Measurements from ENCODE around the gene HIF1AN. TPM values are rescaled to one million over a fixed set of nuclear protein-coding genes. Genes with fewer than 3 reads are reported as not detected.

HIF1AN gene
- total RNA-seq, 2 donors from 2014 or later, result 51.8 to 58.8 TPM

DNA sequence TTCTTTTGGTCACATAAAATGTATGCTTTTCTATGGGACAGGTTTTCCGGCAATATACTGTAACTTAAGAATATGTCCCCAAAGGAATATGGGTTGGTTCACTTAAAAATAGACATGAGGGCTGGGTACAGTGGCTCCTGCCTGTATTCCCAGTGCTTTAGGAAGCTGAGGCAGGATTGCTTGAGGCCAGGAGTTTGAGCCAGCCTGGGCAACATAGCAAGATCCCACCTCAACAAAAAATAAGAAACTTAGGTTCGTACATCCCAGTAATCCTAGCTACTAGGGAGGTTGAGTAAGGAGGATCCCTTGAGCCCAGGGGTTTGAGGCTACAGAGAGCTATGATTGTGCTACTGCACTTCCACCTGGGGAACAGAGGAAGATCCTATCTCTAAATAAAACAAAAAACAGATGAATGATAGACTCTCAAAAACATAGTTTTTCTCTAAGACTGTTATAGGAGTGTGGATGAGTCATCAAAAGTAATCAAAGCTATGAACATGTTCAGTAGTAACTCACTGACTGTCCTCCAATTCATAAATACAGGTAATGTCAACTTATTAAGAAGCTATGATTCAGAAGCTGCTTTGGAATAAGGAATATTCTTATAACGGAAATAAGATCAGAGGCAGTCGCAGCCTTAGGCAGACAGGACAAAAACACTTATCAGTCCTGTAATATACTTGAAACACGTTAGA lies 13.5 kb upstream of the HIF1AN start:
- peaks cover 40% of the 10 kb centered on the region for H3K27me3 Mint-ChIP-seq (ENCODE audit: insufficient read depth)
- Histone ChIP-seq H3K9me3 (ENCODE audit: control insufficient read depth, low read length) (no peaks in the 10 kb centered on the region), H3K4me1 (ENCODE audit: control insufficient read depth, insufficient read depth, low read length) (peaks cover 4% of the 10 kb centered on the region), H3K9ac (ENCODE audit: extremely low read depth, low read length, poor library complexity, severe bottlenecking) (no peak overlapping the region), H3K27ac (ENCODE audit: low read depth, low read length) (no peak overlapping the region), H3K36me3 (ENCODE audit: control insufficient read depth, insufficient read depth, low read length) (peaks cover 50% of the 10 kb centered on the region), H3K27me3 (ENCODE audit: control insufficient read depth, insufficient read depth, low read length, poor library complexity, severe bottlenecking) (peaks cover 36% of the 10 kb centered on the region), H3K4me3 (ENCODE audit: low read length) (no peak overlapping the region)
- TF ChIP-seq CTCF (conservative IDR thresholded peaks at IDR 0.05), result no peak
- H3K36me3 Mint-ChIP-seq (ENCODE audit: low read depth), result peaks cover 32% of the 10 kb centered on the region
- H3K4me1 Mint-ChIP-seq, result peaks cover 10% of the 10 kb centered on the region
- no peak for DNase-seq
- no peak overlapping the region for H3K4me3 Mint-ChIP-seq
- H3K27ac Mint-ChIP-seq, result no peak overlapping the region
- no peaks in the 10 kb centered on the region for H3K9me3 Mint-ChIP-seq
- 97 to 100% methylated on average over 2 to 5 of the region's 5 CpGs for WGBS, 2 experiments (ENCODE audit: insufficient coverage in 1 of 2, insufficient read length in 1 of 2)

GRCh38 chr10:100522945-100523344 lies 12.8 kb upstream of the HIF1AN start:
- WGBS, 2 experiments (ENCODE audit: insufficient coverage in 1 of 2, insufficient read length in 1 of 2), result 92 to 95% methylated on average over 9 of the region's 9 CpGs
- no peak for TF ChIP-seq CTCF (conservative IDR thresholded peaks at IDR 0.05)
- no peak overlapping the region for H3K27ac ChIP-seq (ENCODE audit: low read depth, low read length)

GRCh38 chr10:100524206-100524605 lies 11.5 kb upstream of the HIF1AN start:
- Histone ChIP-seq H3K9me3 (ENCODE audit: control insufficient read depth, low read length) (no peaks in the 10 kb centered on the region), H3K9ac (ENCODE audit: extremely low read depth, low read length, poor library complexity, severe bottlenecking) (no peak overlapping the region), H3K27me3 (ENCODE audit: control insufficient read depth, insufficient read depth, low read length, poor library complexity, severe bottlenecking) (peaks cover 17% of the 10 kb centered on the region), H3K4me1 (ENCODE audit: control insufficient read depth, insufficient read depth, low read length) (peaks cover 4% of the 10 kb centered on the region), H3K27ac (ENCODE audit: low read depth, low read length) (no peak overlapping the region), H3K4me3 (ENCODE audit: low read length) (no peak overlapping the region), H3K36me3 (ENCODE audit: control insufficient read depth, insufficient read depth, low read length) (peaks cover 53% of the 10 kb centered on the region)
- Mint-ChIP-seq H3K27ac (no peak overlapping the region), H3K4me1 (peaks cover 7% of the 10 kb centered on the region), H3K36me3 (ENCODE audit: low read depth) (peaks cover 34% of the 10 kb centered on the region), H3K27me3 (ENCODE audit: insufficient read depth) (peaks cover 20% of the 10 kb centered on the region), H3K4me3 (no peak overlapping the region), H3K9me3 (no peaks in the 10 kb centered on the region)
- no peak for DNase-seq
- 95 to 100% methylated on average over 2 to 6 of the region's 6 CpGs for WGBS, 2 experiments (ENCODE audit: insufficient coverage in 1 of 2, insufficient read length in 1 of 2)
- TF ChIP-seq CTCF (conservative IDR thresholded peaks at IDR 0.05), result no peak

More at GRCh38 chr10:100522945-100523344, 12.8 kb upstream of the HIF1AN start:
- Histone ChIP-seq H3K9ac (ENCODE audit: extremely low read depth, low read length, poor library complexity, severe bottlenecking) (no peak overlapping the region), H3K36me3 (ENCODE audit: control insufficient read depth, insufficient read depth, low read length) (peaks cover 53% of the 10 kb centered on the region), H3K4me1 (ENCODE audit: control insufficient read depth, insufficient read depth, low read length) (peaks cover 4% of the 10 kb centered on the region), H3K9me3 (ENCODE audit: control insufficient read depth, low read length) (no peaks in the 10 kb centered on the region), H3K27me3 (ENCODE audit: control insufficient read depth, insufficient read depth, low read length, poor library complexity, severe bottlenecking) (peaks cover 29% of the 10 kb centered on the region), H3K4me3 (ENCODE audit: low read length) (no peak overlapping the region)
- no peak overlapping the region for H3K27ac Mint-ChIP-seq
- peaks cover 34% of the 10 kb centered on the region for H3K36me3 Mint-ChIP-seq (ENCODE audit: low read depth)
- H3K4me3 Mint-ChIP-seq, result no peak overlapping the region
- H3K27me3 Mint-ChIP-seq (ENCODE audit: insufficient read depth), result peaks cover 33% of the 10 kb centered on the region
- no peaks in the 10 kb centered on the region for H3K9me3 Mint-ChIP-seq
- H3K4me1 Mint-ChIP-seq, result peaks cover 10% of the 10 kb centered on the region
- DNase-seq, result no peak

Data from endodermal cell (in vitro differentiated cells).